ENCODE results near the gene NME2. TPM values are rescaled to one million over a fixed set of nuclear protein-coding genes. Genes with fewer than 3 reads are reported as not detected.
"Not testable (repeated sequence)": the region's sequence is repeated elsewhere in the genome, so short reads cannot be mapped to it uniquely, and the experiment has no call there.

NME2 gene
- total RNA-seq, 4 donors from 2014 or later = 440 to 570 (median 469) TPM

- ATAC-seq (ENCODE audit: low FRiP score) (peak; percentile 77), DNase-seq (ENCODE audit: low spot score) (peak; percentile 87)
- TF ChIP-seq CTCF (IDR thresholded peaks at IDR 0.05) = no peak
Observed at GRCh38 chr17:51121620-51122472, 44.4 kb upstream of the NME2 start.

- not testable (repeated sequence) for ATAC-seq (ENCODE audit: low FRiP score); DNase-seq (ENCODE audit: low spot score)
Observed at GRCh38 chr17:51122473-51123115, 43.6 kb upstream of the NME2 start.

- TF ChIP-seq CTCF (IDR thresholded peaks at IDR 0.05) = no peak
- DNase-seq (ENCODE audit: low spot score) (no peak), ATAC-seq (ENCODE audit: low FRiP score) (no peak)
Observed at GRCh38 chr17:51124640-51125503, 41.3 kb upstream of the NME2 start.

GRCh38 chr17:51128076-51128475, 38.1 kb upstream of the NME2 start:
- DNase-seq (ENCODE audit: low spot score) (no peak), ATAC-seq (ENCODE audit: low FRiP score) (peak; percentile 35)
- no peak for TF ChIP-seq CTCF (IDR thresholded peaks at IDR 0.05)

GRCh38 chr17:51132964-51133319, 33.3 kb upstream of the NME2 start:
- TF ChIP-seq CTCF (IDR thresholded peaks at IDR 0.05) = no peak
- DNase-seq (ENCODE audit: low spot score) (no peak), ATAC-seq (ENCODE audit: low FRiP score) (no peak)

- ATAC-seq (ENCODE audit: low FRiP score) = no peak
Observed at GRCh38 chr17:51133365-51133764, 32.8 kb upstream of the NME2 start.

More at GRCh38 chr17:51133365-51133764, 32.8 kb upstream of the NME2 start:
- DNase-seq (ENCODE audit: low spot score) = no peak
- TF ChIP-seq CTCF (IDR thresholded peaks at IDR 0.05) = no peak

Measured in omental fat pad (tissue), 4 donors.